Measurements from ENCODE around the gene SHROOM4.

SHROOM4 gene

GRCh38 chrX:50813843-50814661 is at the start of gene SHROOM4:
Gene SHROOM4 (minus strand): TSS chrX:50814194. CDS start chrX:50814018, 176 bp downstream.
- no peak for DNase-seq (ENCODE audit: low read depth in 3 of 3)

GRCh38 chrX:50863471-50863870 is 49.5 kb upstream of the SHROOM4 start:
- no peak for DNase-seq (ENCODE audit: low read depth in 3 of 3)

DNA sequence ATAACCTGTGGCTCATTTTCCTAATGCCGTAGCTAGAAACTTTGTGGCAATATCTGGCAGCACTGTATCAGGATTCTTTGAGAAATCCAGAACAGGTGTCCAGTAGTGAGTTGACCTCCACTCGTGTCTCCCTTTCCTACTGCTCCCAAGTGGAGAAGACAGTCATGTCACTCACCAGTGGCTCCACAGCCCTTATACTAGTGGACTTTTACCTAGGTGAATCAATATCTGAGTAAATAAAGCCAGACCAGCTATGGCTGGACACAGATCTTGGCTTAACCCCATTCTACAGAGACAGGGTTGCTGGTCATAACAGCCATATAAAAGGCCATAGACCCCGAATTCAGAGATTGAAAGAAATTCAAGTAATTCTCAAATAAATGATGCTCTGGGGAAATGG is 46.5 kb upstream of the SHROOM4 start:
- no peak for DNase-seq (ENCODE audit: low read depth in 3 of 3)

- no peak for DNase-seq (ENCODE audit: low read depth in 3 of 3)
These were observed 44.6 kb upstream of the SHROOM4 start for GRCh38 chrX:50858548-50858947.

DNA sequence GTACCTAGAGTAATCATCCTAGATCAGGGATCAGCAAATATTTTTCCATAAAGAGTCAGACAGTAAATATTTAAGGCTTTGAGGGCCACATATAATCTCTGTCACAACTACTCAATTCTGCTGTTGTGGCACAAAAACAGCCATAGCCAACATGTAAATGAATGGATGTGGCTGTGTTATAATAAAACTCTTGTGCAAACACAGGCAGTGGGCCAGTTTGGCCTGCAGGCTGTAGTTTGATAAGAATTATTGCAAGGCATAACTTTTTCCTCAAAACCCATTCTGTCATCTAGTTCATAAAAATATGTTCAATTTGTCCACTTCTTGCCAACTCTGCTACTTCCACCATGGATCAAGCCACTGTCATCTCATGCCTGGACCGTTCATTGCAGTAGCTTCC is 39.4 kb upstream of the SHROOM4 start:
- no peak for DNase-seq (ENCODE audit: low read depth in 3 of 3)

- DNase-seq (ENCODE audit: low read depth in 3 of 3) = no peak
These were observed 38.5 kb upstream of the SHROOM4 start for GRCh38 chrX:50852524-50852923.

GRCh38 chrX:50842221-50842620 is 28.2 kb upstream of the SHROOM4 start:
- no peak for DNase-seq (ENCODE audit: low read depth in 3 of 3)

DNA sequence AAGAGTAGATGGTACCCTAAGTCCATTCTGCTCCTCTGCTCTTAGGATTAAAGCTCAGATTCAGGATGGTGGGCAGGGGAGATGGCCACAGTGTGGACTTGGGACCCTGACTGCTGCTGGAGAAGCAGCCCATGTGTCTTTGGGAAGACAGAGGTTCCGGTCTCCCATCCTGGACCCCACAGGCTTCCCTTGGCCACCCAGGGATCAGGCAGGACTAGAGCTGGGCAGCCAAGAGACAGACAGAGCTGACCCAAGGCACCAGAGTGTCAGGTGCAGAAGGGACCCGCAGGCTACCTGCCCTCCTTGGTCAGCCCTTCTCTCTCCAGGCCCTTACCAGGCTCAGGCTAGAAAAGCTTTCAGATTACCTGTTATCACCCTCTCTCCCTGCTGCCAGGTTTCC is 25.7 kb upstream of the SHROOM4 start:
- no peak for DNase-seq (ENCODE audit: low read depth in 3 of 3)

- no peak for DNase-seq (ENCODE audit: low read depth in 3 of 3)
These were observed 25.0 kb upstream of the SHROOM4 start for GRCh38 chrX:50838820-50839600.

GRCh38 chrX:50827996-50828395 is 14.0 kb upstream of the SHROOM4 start:
- DNase-seq (ENCODE audit: low read depth in 3 of 3) = no peak

DNA sequence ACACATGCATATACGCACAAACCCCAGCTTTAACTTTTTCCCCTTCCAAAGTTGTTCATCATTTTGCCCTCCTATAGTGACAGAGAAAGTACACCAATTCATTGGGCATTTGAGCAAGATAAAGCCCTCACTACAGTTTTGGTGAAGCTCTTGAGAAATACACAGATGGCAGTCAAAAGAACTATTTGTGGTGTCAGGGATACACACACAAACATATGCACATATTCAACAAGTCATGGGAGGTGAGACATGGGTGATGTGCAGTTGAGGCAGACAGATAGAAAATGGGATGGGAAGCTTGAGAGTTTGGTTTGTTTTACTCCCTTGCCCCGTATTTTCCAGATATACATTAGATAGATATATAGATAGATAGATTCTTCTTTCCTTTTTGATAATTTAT is 11.8 kb upstream of the SHROOM4 start:
- no peak for DNase-seq (ENCODE audit: low read depth in 3 of 3)

DNA sequence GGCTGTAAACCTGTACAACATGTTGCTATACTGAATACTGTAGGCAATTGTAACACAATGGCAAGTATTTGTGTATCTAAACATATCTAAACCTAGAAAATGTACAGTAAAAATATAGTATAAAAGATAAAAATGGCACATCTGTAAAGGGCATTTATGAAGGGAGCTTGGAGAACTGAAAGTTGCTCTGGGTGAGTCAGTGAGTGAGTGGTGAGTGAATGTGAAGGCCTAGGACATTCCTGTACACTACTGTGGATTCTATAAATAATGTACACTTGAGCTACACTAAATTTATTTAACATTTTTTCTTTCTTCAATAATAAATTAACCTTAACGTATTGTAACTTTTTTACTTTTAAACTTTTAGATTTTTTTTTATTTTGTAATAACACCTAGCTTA is 5.0 kb upstream of the SHROOM4 start:
- DNase-seq (ENCODE audit: low read depth in 3 of 3) = no peak

- DNase-seq (ENCODE audit: low read depth in 3 of 3) = no peak
These were observed 1.1 kb upstream of the SHROOM4 start for GRCh38 chrX:50815120-50815519.

DNA sequence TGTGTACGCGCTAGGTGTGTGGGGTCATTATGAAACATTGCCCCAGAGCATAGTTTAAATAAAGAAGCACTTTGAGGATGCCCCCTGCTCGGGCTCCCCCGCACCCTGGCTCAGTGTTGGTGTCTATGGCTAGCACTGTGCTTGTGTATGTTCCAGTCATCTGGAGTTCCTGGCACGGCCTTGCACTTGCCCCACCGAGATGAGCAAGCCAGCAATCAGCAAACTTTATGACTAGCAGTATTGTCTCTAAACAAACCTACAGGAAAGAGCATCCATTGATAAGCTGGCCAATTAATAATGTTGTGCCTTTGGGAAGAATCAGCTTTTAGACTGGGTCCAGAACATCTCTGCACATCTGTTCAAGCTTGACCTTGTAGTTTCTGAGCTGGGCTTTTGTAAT is 707 bp upstream of the SHROOM4 start:
- no peak for DNase-seq (ENCODE audit: low read depth in 3 of 3)

DNA sequence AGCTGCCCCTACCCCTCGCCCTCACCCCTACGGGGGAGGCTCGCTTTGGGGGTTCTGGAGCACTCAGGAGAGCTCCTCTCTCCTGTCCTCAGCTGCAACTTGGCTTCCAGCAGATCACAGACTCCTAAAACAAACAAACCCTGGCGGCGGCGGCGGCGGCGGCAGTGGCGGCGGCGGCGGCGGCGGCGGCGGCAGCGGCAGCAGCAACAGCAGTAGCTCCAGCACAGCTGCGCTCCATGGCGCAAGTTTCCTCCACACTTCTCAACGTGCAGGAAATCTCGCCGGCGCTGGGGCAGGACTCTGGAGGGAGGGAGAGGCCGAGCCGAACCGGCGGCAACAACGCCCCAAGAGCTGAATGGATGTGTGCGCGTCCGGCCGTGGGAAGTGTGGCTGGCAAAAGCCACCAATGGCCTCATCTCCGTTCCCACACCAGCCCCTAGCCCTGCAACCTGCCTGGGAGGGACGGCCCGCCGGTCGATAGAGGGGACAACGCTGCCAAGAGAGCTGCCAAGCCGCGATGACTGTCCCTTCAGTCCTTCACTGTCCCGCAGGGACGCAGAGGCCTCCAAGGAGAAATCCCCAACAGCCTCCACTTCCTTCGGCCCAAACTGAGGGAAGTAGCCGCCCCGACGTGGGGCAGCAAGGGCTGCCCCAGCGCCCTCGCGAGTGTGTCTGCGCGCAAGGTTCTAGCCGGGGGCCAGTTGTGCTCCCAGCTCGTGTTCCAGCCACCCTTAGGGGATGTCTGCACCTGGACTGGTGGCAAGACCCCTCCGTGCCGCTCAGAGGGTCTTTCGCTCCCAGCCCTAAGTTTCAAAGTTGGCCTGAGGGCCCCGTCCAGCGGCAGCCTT is 775 bp downstream of the SHROOM4 start:
- DNase-seq (ENCODE audit: low read depth in 3 of 3) = no peak

- DNase-seq (ENCODE audit: low read depth in 3 of 3) = no peak
These were observed 8.7 kb downstream of the SHROOM4 start for GRCh38 chrX:50805276-50805675.

- no peak for DNase-seq (ENCODE audit: low read depth in 3 of 3)
These were observed 12.9 kb downstream of the SHROOM4 start for GRCh38 chrX:50801135-50801534.

- DNase-seq (ENCODE audit: low read depth in 3 of 3) = no peak
These were observed 14.4 kb downstream of the SHROOM4 start for GRCh38 chrX:50799531-50799961.

DNA sequence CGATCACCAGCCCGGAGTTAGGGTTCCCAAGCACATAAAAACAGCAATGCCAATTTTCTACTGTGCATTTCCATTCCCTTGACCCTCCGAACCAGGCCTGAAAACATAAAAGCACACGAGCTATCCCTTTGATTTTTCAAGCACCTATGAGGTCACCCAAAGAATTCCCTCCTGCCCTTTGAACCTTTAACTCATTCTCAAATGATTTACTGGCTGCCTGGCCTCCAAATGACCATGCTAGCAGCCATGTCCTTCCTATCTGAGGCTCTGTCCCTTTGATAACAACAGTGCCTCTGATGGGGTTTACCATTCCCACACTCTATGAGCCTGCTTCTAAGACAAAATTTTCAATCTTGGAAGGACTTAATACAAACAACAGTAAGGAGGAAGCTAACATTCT is 15.2 kb downstream of the SHROOM4 start:
- no peak for DNase-seq (ENCODE audit: low read depth in 3 of 3)

- DNase-seq (ENCODE audit: low read depth in 3 of 3) = no peak
These were observed 26.9 kb downstream of the SHROOM4 start for GRCh38 chrX:50787099-50787498.

DNA sequence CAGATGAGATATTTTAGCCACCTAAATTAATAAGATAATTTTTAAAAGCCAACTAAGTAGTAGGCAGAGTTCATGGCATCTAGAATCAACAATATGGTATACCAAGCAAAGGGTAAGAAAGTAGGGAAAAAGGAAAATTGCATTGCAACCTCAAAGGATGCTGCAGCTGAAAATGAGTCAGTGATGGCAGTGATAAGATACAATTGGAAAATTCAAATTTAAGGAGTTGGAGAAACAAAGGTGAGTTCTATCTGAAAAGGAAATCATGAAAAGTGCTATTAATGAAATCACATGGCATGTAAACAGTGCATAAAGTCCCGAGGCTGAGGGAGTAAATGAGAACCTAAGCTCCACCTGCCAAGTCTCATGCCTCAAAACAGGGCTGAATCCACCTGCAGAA is 33.9 kb downstream of the SHROOM4 start:
- DNase-seq (ENCODE audit: low read depth in 3 of 3) = no peak

DNA sequence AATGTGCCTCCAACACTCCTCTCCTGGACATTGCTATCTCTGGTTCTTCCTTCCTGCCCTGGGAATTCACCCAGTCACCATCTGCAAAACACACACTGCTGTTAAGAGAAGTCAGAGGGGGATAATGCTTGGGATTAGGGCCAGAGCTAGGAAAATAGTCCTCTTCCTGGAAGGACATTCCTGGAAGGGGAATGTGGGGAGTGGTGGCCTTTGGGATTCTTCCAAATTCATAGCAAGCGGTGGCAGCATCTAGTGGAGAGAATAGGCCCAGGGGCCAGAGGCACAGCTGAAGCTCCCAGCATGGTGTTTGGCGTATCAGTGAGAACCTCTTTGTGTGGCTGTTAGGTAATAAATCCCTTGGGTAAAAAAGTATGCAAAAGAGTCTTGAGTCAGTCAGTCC is 34.3 kb downstream of the SHROOM4 start:
- no peak for DNase-seq (ENCODE audit: low read depth in 3 of 3)

Data from stimulated activated CD4-positive, alpha-beta T cell treated with anti-CD3 and anti-CD28 coated beads, TNF-alpha, amount 100 ng/mL, for 4 hours (primary cell).